Nephron (organoid): ENCODE data around the gene MYL9.

ENCODE experiments used
- H3K27ac Mint-ChIP-seq, 3 experiments: 2 replicates each; pipeline ENCODE4 v1.8.0; 2020; ENCODE audit warnings: mixed read lengths in 3 of 3, mild to moderate bottlenecking in 2 of 3, moderate library complexity in 1 of 3
- H3K27me3 Mint-ChIP-seq: 2 replicates; pipeline ENCODE4 v1.8.0; 2021; ENCODE audit warnings: low read depth, mild to moderate bottlenecking, moderate library complexity, mixed read lengths
- H3K36me3 Mint-ChIP-seq: 2 replicates; pipeline ENCODE4 v1.8.0; 2020; ENCODE audit warnings: low read depth, mixed read lengths
- H3K4me1 Mint-ChIP-seq: 2 replicates; pipeline ENCODE4 v1.8.0; 2020; ENCODE audit warnings: mixed read lengths
- H3K4me3 Mint-ChIP-seq, 3 experiments: 2 replicates each; pipeline ENCODE4 v1.8.0; 2020; ENCODE audit warnings: mild to moderate bottlenecking in 3 of 3, mixed read lengths in 3 of 3, moderate library complexity in 2 of 3
- H3K9me3 Mint-ChIP-seq: 2 replicates; pipeline ENCODE4 v1.8.0; 2020; ENCODE audit warnings: mixed read lengths
- TF ChIP-seq, protein P1 (sequence below), 3 experiments: fragments of 200-600 bp; sonication (generic); IDR thresholded peaks; one replicate each; pipeline ENCODE4 v1.5.0; 2021; ENCODE audit warnings: antibody characterized with exemption in 3 of 3; ENCODE audit not compliant: unreplicated experiment in 3 of 3

MYL9 gene

DNA sequence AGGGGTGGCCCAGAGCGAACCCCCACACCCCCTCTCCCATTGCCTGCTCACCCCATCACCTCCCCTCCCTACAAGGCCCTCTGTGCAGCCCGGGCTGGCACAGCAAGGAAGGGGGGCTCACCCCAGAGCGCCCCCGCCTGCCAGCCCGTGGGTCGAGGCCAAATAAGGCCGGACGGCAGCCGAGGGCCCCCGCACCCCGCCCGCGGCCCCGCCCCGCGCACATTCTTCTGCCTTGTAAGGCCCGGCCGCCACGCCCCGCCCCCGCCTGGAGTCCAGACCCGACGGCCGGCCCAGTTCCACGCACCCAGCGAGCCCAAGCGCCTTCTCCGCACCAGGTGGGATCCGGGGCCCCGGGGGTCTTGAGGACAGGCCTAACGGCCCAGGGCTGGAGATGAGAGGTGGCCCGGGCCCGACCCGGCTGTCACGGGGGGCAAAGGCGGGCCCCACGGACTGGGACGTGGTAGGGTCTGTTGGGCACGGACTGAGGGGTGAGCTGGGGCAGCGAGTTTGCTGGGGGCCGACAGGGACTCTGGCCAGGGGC lies at the start of gene MYL9:
Gene MYL9 (plus strand): TSS at position 293 of the 541 bp plus-strand sequence. CDS start 3,366 bp downstream, outside the sequence.
- TF ChIP-seq, protein P1, sequence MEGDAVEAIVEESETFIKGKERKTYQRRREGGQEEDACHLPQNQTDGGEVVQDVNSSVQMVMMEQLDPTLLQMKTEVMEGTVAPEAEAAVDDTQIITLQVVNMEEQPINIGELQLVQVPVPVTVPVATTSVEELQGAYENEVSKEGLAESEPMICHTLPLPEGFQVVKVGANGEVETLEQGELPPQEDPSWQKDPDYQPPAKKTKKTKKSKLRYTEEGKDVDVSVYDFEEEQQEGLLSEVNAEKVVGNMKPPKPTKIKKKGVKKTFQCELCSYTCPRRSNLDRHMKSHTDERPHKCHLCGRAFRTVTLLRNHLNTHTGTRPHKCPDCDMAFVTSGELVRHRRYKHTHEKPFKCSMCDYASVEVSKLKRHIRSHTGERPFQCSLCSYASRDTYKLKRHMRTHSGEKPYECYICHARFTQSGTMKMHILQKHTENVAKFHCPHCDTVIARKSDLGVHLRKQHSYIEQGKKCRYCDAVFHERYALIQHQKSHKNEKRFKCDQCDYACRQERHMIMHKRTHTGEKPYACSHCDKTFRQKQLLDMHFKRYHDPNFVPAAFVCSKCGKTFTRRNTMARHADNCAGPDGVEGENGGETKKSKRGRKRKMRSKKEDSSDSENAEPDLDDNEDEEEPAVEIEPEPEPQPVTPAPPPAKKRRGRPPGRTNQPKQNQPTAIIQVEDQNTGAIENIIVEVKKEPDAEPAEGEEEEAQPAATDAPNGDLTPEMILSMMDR (IDR thresholded peaks at IDR 0.05; ENCODE audit: unreplicated experiment in 3 of 3), result no peak
- peak within 1 kb of the TSS; percentile 79 to 90 (median 87) for H3K4me3 Mint-ChIP-seq
- peak within 1 kb of the TSS; percentile 81 to 96 (median 90) for H3K27ac Mint-ChIP-seq
- no peaks in the 10 kb centered on the region for H3K9me3 Mint-ChIP-seq
- peaks cover 5% of the 10 kb centered on the region for H3K36me3 Mint-ChIP-seq
- H3K27me3 Mint-ChIP-seq, result peaks cover 3% of the 10 kb centered on the region
- H3K4me1 Mint-ChIP-seq, result peaks cover 41% of the 10 kb centered on the region

DNA sequence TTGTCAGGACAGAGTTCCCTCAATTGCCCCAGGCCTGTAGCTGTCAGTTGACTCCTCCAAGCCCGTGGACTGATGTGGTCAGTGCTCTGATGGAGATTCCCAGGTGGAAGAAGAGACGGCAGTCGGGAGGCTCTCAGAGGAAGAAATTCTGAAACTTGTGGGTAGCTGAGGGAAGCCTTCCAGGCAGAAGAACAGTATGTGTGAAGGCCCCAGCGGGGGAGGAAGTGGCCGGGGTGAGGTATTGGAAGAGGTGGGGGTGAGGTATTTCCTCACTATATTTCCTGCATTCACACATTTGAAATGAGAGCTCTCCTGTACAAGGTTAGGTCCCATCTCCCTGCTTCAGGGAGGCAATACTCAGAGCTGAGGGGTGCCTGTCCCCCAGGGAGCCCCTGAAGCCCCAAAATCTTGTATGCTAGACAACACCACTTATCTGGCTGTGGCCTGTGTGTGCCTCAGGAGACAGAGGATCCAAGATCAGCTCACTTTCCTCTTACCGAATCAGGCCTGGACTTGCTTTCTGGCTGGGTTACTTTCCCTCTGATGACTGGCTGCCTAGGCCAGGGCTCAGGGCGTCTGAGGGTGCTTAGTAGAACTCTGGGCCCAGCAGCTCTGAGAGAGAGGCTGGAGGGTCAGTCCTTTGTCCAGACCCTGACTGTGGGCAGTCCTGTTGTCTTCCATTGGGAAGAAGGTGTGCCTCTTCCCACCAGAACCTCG lies 49.3 kb upstream of the MYL9 start:
- Mint-ChIP-seq H3K27ac (peak overlapping the region in 2 of 3 experiments; percentile 31 to 59), H3K4me3 (no peak overlapping the region), H3K4me1 (peaks cover 32% of the 10 kb centered on the region), H3K36me3 (peaks cover 10% of the 10 kb centered on the region), H3K27me3 (no peaks in the 10 kb centered on the region), H3K9me3 (no peaks in the 10 kb centered on the region)
- TF ChIP-seq, protein P1 (IDR thresholded peaks at IDR 0.05; ENCODE audit: unreplicated experiment in 3 of 3), result no peak

DNA sequence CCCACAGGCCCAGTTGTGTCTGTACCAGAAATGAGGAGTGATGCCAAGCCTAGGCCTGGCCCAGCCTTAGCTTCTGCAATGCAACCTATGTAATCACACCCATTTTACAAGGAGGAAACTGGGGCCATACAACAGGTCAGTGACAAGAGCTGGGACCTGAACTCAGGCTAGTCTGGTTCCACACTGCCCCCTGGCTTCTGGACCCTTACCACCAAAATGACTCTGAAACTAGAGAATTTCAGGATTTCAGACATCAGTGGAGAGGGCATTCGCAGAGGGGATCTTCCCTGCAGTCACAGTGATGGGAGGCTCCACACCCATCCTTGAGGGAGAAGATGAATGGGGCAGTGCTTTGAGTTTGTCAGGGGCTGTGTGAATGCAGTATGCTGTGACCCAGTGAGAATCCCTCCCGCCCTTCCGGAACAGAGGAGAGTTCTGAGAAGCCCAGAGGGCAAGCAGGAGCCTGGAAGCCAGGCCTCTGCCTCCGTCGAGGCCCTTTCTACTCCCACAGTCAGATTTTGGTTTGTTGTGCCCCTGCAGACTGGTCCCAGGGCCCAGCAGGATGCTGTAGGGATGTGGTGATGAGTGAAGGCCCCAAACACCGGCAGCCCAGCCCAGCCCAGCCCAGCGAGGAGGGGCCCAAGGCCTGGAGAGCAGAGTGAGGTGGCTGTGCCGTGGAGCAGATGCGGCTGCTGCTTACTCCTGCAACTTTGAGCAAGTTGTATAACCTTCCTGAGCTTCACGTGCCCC lies 48.1 kb upstream of the MYL9 start:
- H3K36me3 Mint-ChIP-seq, result peaks cover 14% of the 10 kb centered on the region
- peaks cover 29% of the 10 kb centered on the region for H3K4me1 Mint-ChIP-seq
- H3K9me3 Mint-ChIP-seq, result no peaks in the 10 kb centered on the region
- TF ChIP-seq, protein P1 (IDR thresholded peaks at IDR 0.05; ENCODE audit: unreplicated experiment in 3 of 3), result no peak
- peak overlapping the region in 1 of 3 experiments; percentile 40 for H3K27ac Mint-ChIP-seq
- H3K4me3 Mint-ChIP-seq, result no peak overlapping the region
- no peaks in the 10 kb centered on the region for H3K27me3 Mint-ChIP-seq

DNA sequence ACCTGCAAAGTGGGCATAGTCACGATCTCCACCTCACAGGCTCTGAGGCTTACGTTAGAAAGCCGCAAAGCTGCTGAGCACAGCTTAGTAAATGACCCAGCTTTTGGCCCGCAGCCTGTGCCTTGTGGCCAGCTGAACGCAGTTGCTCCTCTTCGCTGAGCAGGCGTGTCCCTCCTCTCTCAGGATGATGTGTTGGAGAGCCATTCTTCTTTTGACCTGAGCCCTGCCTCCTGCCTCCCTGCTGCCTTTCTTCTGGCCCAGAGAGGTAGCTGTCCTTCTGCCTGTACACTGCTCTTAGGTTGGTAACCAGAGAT lies 47.6 kb upstream of the MYL9 start:
- H3K4me3 Mint-ChIP-seq, result no peak overlapping the region
- TF ChIP-seq, protein P1 (IDR thresholded peaks at IDR 0.05; ENCODE audit: unreplicated experiment in 3 of 3), result no peak
- H3K27ac Mint-ChIP-seq, result peak overlapping the region in 2 of 3 experiments; percentile 40 to 57
- peaks cover 29% of the 10 kb centered on the region for H3K4me1 Mint-ChIP-seq
- H3K9me3 Mint-ChIP-seq, result no peaks in the 10 kb centered on the region
- peaks cover 19% of the 10 kb centered on the region for H3K36me3 Mint-ChIP-seq
- no peaks in the 10 kb centered on the region for H3K27me3 Mint-ChIP-seq

DNA sequence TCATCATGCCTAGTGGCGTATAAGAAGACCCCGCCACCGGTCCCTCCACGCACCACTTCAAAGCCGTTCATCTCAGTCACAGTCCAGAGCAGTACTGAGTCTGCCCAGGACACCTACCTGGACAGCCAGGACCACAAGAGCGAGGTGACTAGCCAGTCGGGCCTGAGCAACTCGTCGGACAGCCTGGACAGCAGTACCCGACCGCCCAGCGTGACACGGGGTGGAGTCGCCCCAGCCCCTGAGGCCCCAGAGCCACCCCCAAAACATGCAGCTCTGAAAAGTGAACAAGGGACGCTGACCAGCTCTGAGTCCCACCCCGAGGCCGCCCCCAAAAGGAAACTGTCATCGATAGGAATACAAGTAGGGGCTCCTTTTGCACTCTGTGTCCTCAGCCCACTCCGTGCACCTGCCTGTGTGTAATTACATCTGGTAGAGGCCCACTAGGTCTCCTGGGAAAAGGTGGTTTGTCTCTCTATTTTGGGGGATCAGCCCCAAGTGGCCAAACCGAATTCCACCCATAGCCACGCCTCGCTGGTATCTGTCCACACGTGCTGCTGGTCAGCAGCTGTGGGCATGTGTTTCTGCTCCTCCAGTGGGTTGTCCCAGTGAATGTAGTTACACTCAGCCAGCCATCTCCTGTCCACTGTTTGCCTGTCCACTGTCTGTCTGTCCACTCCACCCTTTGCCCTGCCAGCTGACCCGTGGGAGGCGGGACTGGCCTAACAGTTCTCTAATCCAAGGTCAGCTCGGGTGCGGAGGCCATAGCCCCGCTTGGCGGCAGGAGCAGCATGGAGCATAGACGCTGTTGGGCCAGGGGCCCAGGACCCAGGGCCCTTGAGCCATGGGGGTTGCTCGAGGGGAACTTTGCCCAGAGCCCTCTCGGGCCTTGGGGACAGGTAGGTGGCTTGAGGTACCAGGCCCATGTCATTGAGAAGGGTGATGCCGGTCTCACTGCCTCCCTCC lies 44.3 kb upstream of the MYL9 start:
- H3K27ac Mint-ChIP-seq, result no peak overlapping the region
- H3K4me1 Mint-ChIP-seq, result peaks cover 5% of the 10 kb centered on the region
- H3K9me3 Mint-ChIP-seq, result no peaks in the 10 kb centered on the region
- H3K4me3 Mint-ChIP-seq, result no peak overlapping the region
- TF ChIP-seq, protein P1 (IDR thresholded peaks at IDR 0.05; ENCODE audit: unreplicated experiment in 3 of 3), result no peak
- H3K36me3 Mint-ChIP-seq, result peaks cover 42% of the 10 kb centered on the region
- H3K27me3 Mint-ChIP-seq, result no peaks in the 10 kb centered on the region
